ENCODE results near the gene GALC. TPM values are rescaled to one million over a fixed set of nuclear protein-coding genes. Genes with fewer than 3 reads are reported as not detected.

The GALC gene
- total RNA-seq, 1 donor from 2014 or later, result 21.2 TPM

DNA sequence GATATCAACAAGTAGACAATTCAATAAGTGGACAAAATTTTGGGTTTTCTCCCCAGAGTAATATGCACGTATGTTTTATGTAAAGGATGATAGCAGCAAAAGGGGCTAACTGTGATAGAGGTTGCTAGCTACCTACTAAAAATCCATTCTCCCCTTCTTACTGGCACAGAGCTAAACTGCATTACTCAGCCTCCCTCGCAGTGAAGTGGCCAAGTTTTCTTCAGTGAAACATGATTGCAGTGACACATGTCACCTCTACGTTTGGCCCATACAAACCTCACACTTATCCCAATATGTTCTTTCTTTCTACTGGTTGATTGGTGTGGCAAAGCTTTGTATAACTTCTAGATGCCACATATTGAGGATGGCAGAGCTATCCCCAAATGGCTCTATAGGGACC, 46.2 kb upstream of the GALC start:
- Histone ChIP-seq H4K20me1 (ENCODE audit: insufficient read depth, low read length) (no peaks in the 10 kb centered on the region), H3K36me3 (ENCODE audit: insufficient read depth, low read length) (no peaks in the 10 kb centered on the region), H3K79me2 (ENCODE audit: insufficient read depth, low read length) (no peaks in the 10 kb centered on the region), H3K9me3 (ENCODE audit: insufficient read depth, low read depth, low read length) (no peaks in the 10 kb centered on the region), H3K27ac (ENCODE audit: low read depth, low read length) (no peak overlapping the region), H3K27me3 (ENCODE audit: insufficient read depth, low read length) (no peaks in the 10 kb centered on the region), H3K4me2 (ENCODE audit: low read length) (no peak overlapping the region), H3K4me1 (ENCODE audit: insufficient read depth, low read length) (no peaks in the 10 kb centered on the region), H2AFZ (ENCODE audit: low read depth, low read length) (no peak overlapping the region), H3K9ac (ENCODE audit: low read length) (no peak overlapping the region), H3K4me3 (ENCODE audit: insufficient read depth, low read depth, low read length) (no peak overlapping the region)
- no peak overlapping the region for H3K4me3 Mint-ChIP-seq (ENCODE audit: unreplicated experiment)
- no peak overlapping the region for H3K27ac Mint-ChIP-seq (ENCODE audit: unreplicated experiment)
- peaks cover 2% of the 10 kb centered on the region for H3K9me3 Mint-ChIP-seq (ENCODE audit: unreplicated experiment)
- H3K4me1 Mint-ChIP-seq (ENCODE audit: low read depth, unreplicated experiment), result no peaks in the 10 kb centered on the region
- TF ChIP-seq EZH2 (IDR thresholded peaks at IDR 0.05; ENCODE audit: insufficient read depth, low read length) (no peak), CTCF (IDR thresholded peaks at IDR 0.05; ENCODE audit: insufficient read depth, low read depth, low read length) (no peak)
- no peaks in the 10 kb centered on the region for H3K36me3 Mint-ChIP-seq (ENCODE audit: low read depth, unreplicated experiment)
- no peak for DNase-seq (ENCODE audit: low read depth)
- H3K27me3 Mint-ChIP-seq (ENCODE audit: low read depth, unreplicated experiment), result peaks cover 3% of the 10 kb centered on the region
- no peak for FAIRE-seq

- H3K9me3 Mint-ChIP-seq (ENCODE audit: unreplicated experiment), result peaks cover 2% of the 10 kb centered on the region
- Histone ChIP-seq H3K27ac (ENCODE audit: low read depth, low read length) (no peak overlapping the region), H3K4me3 (ENCODE audit: insufficient read depth, low read depth, low read length) (no peak overlapping the region), H3K4me2 (ENCODE audit: low read length) (no peak overlapping the region), H3K9me3 (ENCODE audit: insufficient read depth, low read depth, low read length) (no peaks in the 10 kb centered on the region), H3K79me2 (ENCODE audit: insufficient read depth, low read length) (no peaks in the 10 kb centered on the region), H4K20me1 (ENCODE audit: insufficient read depth, low read length) (no peaks in the 10 kb centered on the region), H3K4me1 (ENCODE audit: insufficient read depth, low read length) (no peaks in the 10 kb centered on the region), H2AFZ (ENCODE audit: low read depth, low read length) (no peak overlapping the region), H3K9ac (ENCODE audit: low read length) (no peak overlapping the region), H3K27me3 (ENCODE audit: insufficient read depth, low read length) (no peaks in the 10 kb centered on the region), H3K36me3 (ENCODE audit: insufficient read depth, low read length) (no peaks in the 10 kb centered on the region)
- FAIRE-seq (no peak), DNase-seq (ENCODE audit: low read depth) (no peak)
- H3K4me1 Mint-ChIP-seq (ENCODE audit: low read depth, unreplicated experiment), result no peaks in the 10 kb centered on the region
- TF ChIP-seq CTCF (IDR thresholded peaks at IDR 0.05; ENCODE audit: insufficient read depth, low read depth, low read length) (no peak), EZH2 (IDR thresholded peaks at IDR 0.05; ENCODE audit: insufficient read depth, low read length) (no peak)
- H3K27me3 Mint-ChIP-seq (ENCODE audit: low read depth, unreplicated experiment), result peaks cover 4% of the 10 kb centered on the region
- H3K27ac Mint-ChIP-seq (ENCODE audit: unreplicated experiment), result no peak overlapping the region
- no peaks in the 10 kb centered on the region for H3K36me3 Mint-ChIP-seq (ENCODE audit: low read depth, unreplicated experiment)
- no peak overlapping the region for H3K4me3 Mint-ChIP-seq (ENCODE audit: unreplicated experiment)
Observed at GRCh38 chr14:88037325-88037724, 44.3 kb upstream of the GALC start.

GRCh38 chr14:88036422-88036821, 43.4 kb upstream of the GALC start:
- H3K79me2 ChIP-seq (ENCODE audit: insufficient read depth, low read length), result no peaks in the 10 kb centered on the region
- DNase-seq (ENCODE audit: low read depth), result no peak
- no peak overlapping the region for H2AFZ ChIP-seq (ENCODE audit: low read depth, low read length)
- H3K4me1 ChIP-seq (ENCODE audit: insufficient read depth, low read length), result no peaks in the 10 kb centered on the region
- H3K27me3 Mint-ChIP-seq (ENCODE audit: low read depth, unreplicated experiment), result peaks cover 4% of the 10 kb centered on the region
- H4K20me1 ChIP-seq (ENCODE audit: insufficient read depth, low read length), result no peaks in the 10 kb centered on the region
- FAIRE-seq, result no peak
- no peaks in the 10 kb centered on the region for H3K27me3 ChIP-seq (ENCODE audit: insufficient read depth, low read length)
- no peak overlapping the region for H3K27ac ChIP-seq (ENCODE audit: low read depth, low read length)
- no peaks in the 10 kb centered on the region for H3K4me1 Mint-ChIP-seq (ENCODE audit: low read depth, unreplicated experiment)
- no peak overlapping the region for H3K4me2 ChIP-seq (ENCODE audit: low read length)
- no peaks in the 10 kb centered on the region for H3K36me3 Mint-ChIP-seq (ENCODE audit: low read depth, unreplicated experiment)
- H3K27ac Mint-ChIP-seq (ENCODE audit: unreplicated experiment), result no peak overlapping the region
- no peaks in the 10 kb centered on the region for H3K9me3 ChIP-seq (ENCODE audit: insufficient read depth, low read depth, low read length)
- H3K4me3 Mint-ChIP-seq (ENCODE audit: unreplicated experiment), result no peak overlapping the region
- no peak for TF ChIP-seq CTCF (IDR thresholded peaks at IDR 0.05; ENCODE audit: insufficient read depth, low read depth, low read length)
- no peak for TF ChIP-seq EZH2 (IDR thresholded peaks at IDR 0.05; ENCODE audit: insufficient read depth, low read length)
- H3K9ac ChIP-seq (ENCODE audit: low read length), result no peak overlapping the region
- H3K9me3 Mint-ChIP-seq (ENCODE audit: unreplicated experiment), result peaks cover 2% of the 10 kb centered on the region
- no peak overlapping the region for H3K4me3 ChIP-seq (ENCODE audit: insufficient read depth, low read depth, low read length)
- no peaks in the 10 kb centered on the region for H3K36me3 ChIP-seq (ENCODE audit: insufficient read depth, low read length)

All from astrocyte (in vitro differentiated cells and primary cell).